A673 (cell line): ENCODE measurements around the gene HOXD8.

Experiments used
- EZH2 ChIP-seq: fragments of 200-600 bp; sonication (generic); IDR thresholded peaks from 2 replicates; pipeline ENCODE4 v1.6.1; 2017; ENCODE audit warnings: borderline replicate concordance, low read depth, mild to moderate bottlenecking, mixed read lengths, antibody characterized with exemption, low read length; ENCODE audit not compliant: poor library complexity, severe bottlenecking
- TF ChIP-seq, protein P1 (sequence below): fragments of 300-800, 200-600 bp; sonication (generic); conservative IDR thresholded peaks from 2 replicates; pipeline ENCODE4 v1.5.1; 2017; ENCODE audit warnings: low read depth, mild to moderate bottlenecking, antibody characterized with exemption, low read length, moderate library complexity, mixed read lengths

DNA sequence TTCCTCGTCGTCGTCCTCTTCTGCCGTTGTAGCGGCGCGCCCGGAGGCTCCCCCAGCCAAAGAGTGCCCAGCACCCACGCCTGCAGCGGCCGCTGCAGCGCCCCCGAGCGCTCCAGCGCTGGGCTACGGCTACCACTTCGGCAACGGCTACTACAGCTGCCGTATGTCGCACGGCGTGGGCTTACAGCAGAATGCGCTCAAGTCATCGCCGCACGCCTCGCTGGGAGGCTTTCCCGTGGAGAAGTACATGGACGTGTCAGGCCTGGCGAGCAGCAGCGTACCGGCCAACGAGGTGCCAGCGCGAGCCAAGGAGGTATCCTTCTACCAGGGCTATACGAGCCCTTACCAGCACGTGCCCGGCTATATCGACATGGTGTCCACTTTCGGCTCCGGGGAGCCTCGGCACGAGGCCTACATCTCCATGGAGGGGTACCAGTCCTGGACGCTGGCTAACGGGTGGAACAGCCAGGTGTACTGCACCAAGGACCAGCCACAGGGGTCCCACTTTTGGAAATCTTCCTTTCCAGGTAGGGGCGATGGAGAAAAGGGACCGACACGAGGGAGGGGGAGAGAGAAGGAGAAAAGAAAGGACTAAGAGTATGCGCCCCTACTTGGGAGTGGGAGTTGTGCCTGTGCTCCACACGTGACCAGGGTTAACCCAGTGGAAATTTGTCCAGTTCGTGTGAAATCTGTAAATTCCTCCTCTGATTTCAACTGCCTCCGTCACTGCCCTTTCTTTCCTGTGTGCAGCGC, 36.2 kb upstream of the HOXD8 start:
- TF ChIP-seq, protein P1, sequence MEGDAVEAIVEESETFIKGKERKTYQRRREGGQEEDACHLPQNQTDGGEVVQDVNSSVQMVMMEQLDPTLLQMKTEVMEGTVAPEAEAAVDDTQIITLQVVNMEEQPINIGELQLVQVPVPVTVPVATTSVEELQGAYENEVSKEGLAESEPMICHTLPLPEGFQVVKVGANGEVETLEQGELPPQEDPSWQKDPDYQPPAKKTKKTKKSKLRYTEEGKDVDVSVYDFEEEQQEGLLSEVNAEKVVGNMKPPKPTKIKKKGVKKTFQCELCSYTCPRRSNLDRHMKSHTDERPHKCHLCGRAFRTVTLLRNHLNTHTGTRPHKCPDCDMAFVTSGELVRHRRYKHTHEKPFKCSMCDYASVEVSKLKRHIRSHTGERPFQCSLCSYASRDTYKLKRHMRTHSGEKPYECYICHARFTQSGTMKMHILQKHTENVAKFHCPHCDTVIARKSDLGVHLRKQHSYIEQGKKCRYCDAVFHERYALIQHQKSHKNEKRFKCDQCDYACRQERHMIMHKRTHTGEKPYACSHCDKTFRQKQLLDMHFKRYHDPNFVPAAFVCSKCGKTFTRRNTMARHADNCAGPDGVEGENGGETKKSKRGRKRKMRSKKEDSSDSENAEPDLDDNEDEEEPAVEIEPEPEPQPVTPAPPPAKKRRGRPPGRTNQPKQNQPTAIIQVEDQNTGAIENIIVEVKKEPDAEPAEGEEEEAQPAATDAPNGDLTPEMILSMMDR: peak; percentile 52
- TF ChIP-seq EZH2: no peak
